Measurements from ENCODE around the gene GAP43. TPM values are rescaled to one million over a fixed set of nuclear protein-coding genes. Genes with fewer than 3 reads are reported as not detected.
A peak's percentile ranks its signal among the peaks of the same experiment; 100 is the strongest.

The GAP43 gene
- polyA plus RNA-seq (ENCODE audit: insufficient read length): 1.4 TPM

- DNase-seq (ENCODE audit: low read depth): no peak
These were observed at the start of gene GAP43 for GRCh38 chr3:115623044-115623868. TSS of gene GAP43 (plus strand) at chr3:115623510. CDS start at chr3:115623690, 180 bp downstream.

GRCh38 chr3:115576325-115576875 is 46.9 kb upstream of the GAP43 start:
- DNase-seq (ENCODE audit: low read depth): peak; percentile 32

- DNase-seq (ENCODE audit: low read depth): no peak
These were observed 46.3 kb upstream of the GAP43 start for GRCh38 chr3:115577000-115577399.

- DNase-seq (ENCODE audit: low read depth): no peak
These were observed 45.0 kb upstream of the GAP43 start for GRCh38 chr3:115578331-115578730.

GRCh38 chr3:115580566-115580965 is 42.7 kb upstream of the GAP43 start:
- no peak for DNase-seq (ENCODE audit: low read depth)

GRCh38 chr3:115581362-115582135 is 41.8 kb upstream of the GAP43 start:
- DNase-seq (ENCODE audit: low read depth): no peak

- no peak for DNase-seq (ENCODE audit: low read depth)
These were observed 34.9 kb upstream of the GAP43 start for GRCh38 chr3:115588201-115589115.

GRCh38 chr3:115590873-115591272 is 32.4 kb upstream of the GAP43 start:
- no peak for DNase-seq (ENCODE audit: low read depth)

- DNase-seq (ENCODE audit: low read depth): no peak
These were observed 27.6 kb upstream of the GAP43 start for GRCh38 chr3:115595611-115596275.

- no peak for DNase-seq (ENCODE audit: low read depth)
These were observed 25.1 kb upstream of the GAP43 start for GRCh38 chr3:115598216-115598615.

GRCh38 chr3:115602194-115602593 is 21.1 kb upstream of the GAP43 start:
- DNase-seq (ENCODE audit: low read depth): no peak

GRCh38 chr3:115611630-115612029 is 11.7 kb upstream of the GAP43 start:
- DNase-seq (ENCODE audit: low read depth): no peak

- DNase-seq (ENCODE audit: low read depth): no peak
These were observed 8.1 kb upstream of the GAP43 start for GRCh38 chr3:115615001-115615814.

GRCh38 chr3:115616461-115616860 is 6.8 kb upstream of the GAP43 start:
- DNase-seq (ENCODE audit: low read depth): no peak

GRCh38 chr3:115617591-115617990 is 5.7 kb upstream of the GAP43 start:
- no peak for DNase-seq (ENCODE audit: low read depth)

- DNase-seq (ENCODE audit: low read depth): no peak
These were observed 875 bp downstream of the GAP43 start for GRCh38 chr3:115624029-115624741.

GRCh38 chr3:115624901-115625300 is 1.6 kb downstream of the GAP43 start:
- DNase-seq (ENCODE audit: low read depth): no peak

- DNase-seq (ENCODE audit: low read depth): no peak
These were observed 2.7 kb downstream of the GAP43 start for GRCh38 chr3:115626006-115626409.

- no peak for DNase-seq (ENCODE audit: low read depth)
These were observed 3.4 kb downstream of the GAP43 start for GRCh38 chr3:115626721-115627120.
